ENCODE results near the gene FGB. TPM values are rescaled to one million over a fixed set of nuclear protein-coding genes. Genes with fewer than 3 reads are reported as not detected.

Gene FGB
- total and polyA plus RNA-seq, 2 of the 13 experiments (the other 11 are each of a cell fraction or from before 2014, with no cell fraction given), result 226 to 784 TPM

- TF ChIP-seq HNF1B (CRISPR knock-in tag; IDR thresholded peaks at IDR 0.05) (no peak), ZNF747 (CRISPR knock-in tag; IDR thresholded peaks at IDR 0.05; ENCODE audit: borderline replicate concordance) (no peak), ZBTB43 (CRISPR knock-in tag; conservative IDR thresholded peaks at IDR 0.05) (no peak), RXRB (CRISPR knock-in tag; IDR thresholded peaks at IDR 0.05; ENCODE audit: borderline replicate concordance) (peak; percentile 51; the same call in 1 of the 2 replicates), USF2 (IDR thresholded peaks at IDR 0.05; ENCODE audit: low read depth, low read length) (no peak), USF2 (CRISPR knock-in tag; IDR thresholded peaks at IDR 0.05; ENCODE audit: borderline replicate concordance) (no peak), THAP9 (CRISPR knock-in tag; IDR thresholded peaks at IDR 0.05; ENCODE audit: borderline replicate concordance) (no peak), ZFP82 (CRISPR knock-in tag; IDR thresholded peaks at IDR 0.05; ENCODE audit: borderline replicate concordance) (no peak), MED1 (CRISPR knock-in tag; IDR thresholded peaks at IDR 0.05) (peak; percentile 40), ZFP91 (CRISPR knock-in tag; IDR thresholded peaks at IDR 0.05; ENCODE audit: borderline replicate concordance) (no peak), CBX2 (IDR thresholded peaks at IDR 0.05; ENCODE audit: low read depth, low read length) (no peak), CBX2 (CRISPR knock-in tag; IDR thresholded peaks at IDR 0.05; ENCODE audit: low read depth) (no peak), ZFP1 (CRISPR knock-in tag; IDR thresholded peaks at IDR 0.05) (no peak)
- TF ChIP-seq, protein P1, sequence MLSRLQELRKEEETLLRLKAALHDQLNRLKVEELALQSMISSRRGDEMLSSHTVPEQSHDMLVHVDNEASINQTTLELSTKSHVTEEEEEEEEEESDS (CRISPR knock-in tag; IDR thresholded peaks at IDR 0.05; ENCODE audit: borderline replicate concordance), result no peak
- TF ChIP-seq, protein P2, sequence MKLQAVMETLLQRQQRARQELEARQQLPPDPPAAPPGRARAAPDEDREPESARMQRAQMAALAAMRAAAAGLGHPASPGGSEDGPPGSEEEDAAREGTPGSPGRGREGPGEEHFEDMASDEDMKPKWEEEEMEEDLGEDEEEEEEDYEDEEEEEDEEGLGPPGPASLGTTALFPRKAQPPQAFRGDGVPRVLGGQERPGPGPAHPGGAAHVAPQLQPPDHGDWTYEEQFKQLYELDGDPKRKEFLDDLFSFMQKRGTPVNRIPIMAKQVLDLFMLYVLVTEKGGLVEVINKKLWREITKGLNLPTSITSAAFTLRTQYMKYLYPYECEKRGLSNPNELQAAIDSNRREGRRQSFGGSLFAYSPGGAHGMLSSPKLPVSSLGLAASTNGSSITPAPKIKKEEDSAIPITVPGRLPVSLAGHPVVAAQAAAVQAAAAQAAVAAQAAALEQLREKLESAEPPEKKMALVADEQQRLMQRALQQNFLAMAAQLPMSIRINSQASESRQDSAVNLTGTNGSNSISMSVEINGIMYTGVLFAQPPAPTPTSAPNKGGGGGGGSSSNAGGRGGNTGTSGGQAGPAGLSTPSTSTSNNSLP (IDR thresholded peaks at IDR 0.05; ENCODE audit: low read depth, low read length), result peak; percentile 58; the same call in 1 of the 2 replicates
- TF ChIP-seq, protein P3, sequence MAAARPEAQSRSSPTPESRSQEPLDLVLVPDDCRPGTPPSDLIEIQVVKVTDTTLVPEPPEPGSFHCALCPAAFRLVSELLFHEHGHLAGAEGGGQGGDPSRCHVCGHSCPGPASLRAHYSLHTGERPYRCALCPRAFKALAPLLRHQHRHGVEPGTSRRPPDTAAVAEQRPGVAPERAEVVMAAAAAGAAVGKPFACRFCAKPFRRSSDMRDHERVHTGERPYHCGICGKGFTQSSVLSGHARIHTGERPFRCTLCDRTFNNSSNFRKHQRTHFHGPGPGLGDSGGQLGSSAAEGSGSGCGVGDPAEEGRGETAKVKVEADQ (CRISPR knock-in tag; IDR thresholded peaks at IDR 0.05; ENCODE audit: borderline replicate concordance), result no peak
Observed at GRCh38 chr4:154618708-154619315, 56.0 kb downstream of the FGB start (continued).
